Prostate gland (tissue), 2 donors: ENCODE data around the gene PRDM16.

Source experiments
- CTCF ChIP-seq, 4 experiments: fragments of 200-600 bp in 2 of 4; fragments of 450-650 bp in 2 of 4; sonication (generic) in 2 of 4; IDR thresholded peaks; 1 replicate in 3 of 4; 2 replicates in 1 of 4; pipeline ENCODE4 v1.5.1; 2016 to 2019; ENCODE audit warnings: antibody characterized with exemption in 4 of 4, mild to moderate bottlenecking in 2 of 4, moderate library complexity in 2 of 4
- POLR2A ChIP-seq: fragments of 450-650 bp; IDR thresholded peaks from one replicate; pipeline ENCODE4 v1.6.1; 2016; ENCODE audit warnings: antibody characterized with exemption, mild to moderate bottlenecking
- POLR2AphosphoS5 ChIP-seq: sonication (generic); formaldehyde crosslinking; IDR thresholded peaks from one replicate; pipeline ENCODE4 v1.6.1; 2017; ENCODE audit warnings: antibody characterized with exemption

GRCh38 chr1:3221112-3222041 is 152.4 kb downstream of the PRDM16 start:
- TF ChIP-seq CTCF (IDR thresholded peaks at IDR 0.05) (no peak), POLR2A (no peak), POLR2AphosphoS5 (no peak)
